H9 (cell line): ENCODE results near the gene ATF7. TPM values are rescaled to one million over a fixed set of nuclear protein-coding genes. Genes with fewer than 3 reads are reported as not detected.

ENCODE experiments used
- DNase-seq: peaks from one replicate; pipeline ENCODE4 v3.0.0-alpha.2; 2017
- H2AFZ ChIP-seq: one replicate; pipeline ENCODE4 v1.6.1; 2013; ENCODE audit warnings: mild to moderate bottlenecking, low read length, control low read depth, moderate library complexity
- H2AK5ac ChIP-seq: 2 replicates; pipeline ENCODE4 v1.6.1; 2013; ENCODE audit warnings: low read length, control low read depth, mixed read lengths; ENCODE audit not compliant: insufficient read length
- H2BK120ac ChIP-seq: one replicate; pipeline ENCODE4 v1.6.1; 2013; ENCODE audit warnings: low read depth, mild to moderate bottlenecking, low read length, control low read depth, inconsistent platforms; ENCODE audit not compliant: poor library complexity, severe bottlenecking
- H2BK12ac ChIP-seq: 2 replicates; pipeline ENCODE4 v1.6.1; 2013; ENCODE audit warnings: low read length, control low read depth, mixed read lengths, low read depth; ENCODE audit not compliant: insufficient read length
- H2BK15ac ChIP-seq: 2 replicates; pipeline ENCODE4 v1.6.1; 2013; ENCODE audit warnings: low read depth, low read length, control low read depth
- H2BK20ac ChIP-seq: one replicate; pipeline ENCODE4 v1.6.1; 2013; ENCODE audit warnings: low read depth, mild to moderate bottlenecking, low read length, control low read depth, inconsistent platforms; ENCODE audit not compliant: poor library complexity, severe bottlenecking
- H2BK5ac ChIP-seq: 2 replicates; pipeline ENCODE4 v1.6.1; 2013; ENCODE audit warnings: low read length, control low read depth, mixed read lengths; ENCODE audit not compliant: insufficient read length
- H3K14ac ChIP-seq: 2 replicates; pipeline ENCODE4 v1.6.1; 2013; ENCODE audit warnings: low read length, control low read depth; ENCODE audit not compliant: insufficient read depth
- H3K18ac ChIP-seq: 2 replicates; pipeline ENCODE4 v1.6.1; 2013; ENCODE audit warnings: low read depth, mild to moderate bottlenecking, mixed read lengths, low read length, control low read depth; ENCODE audit not compliant: insufficient read length
- H3K23ac ChIP-seq: 2 replicates; pipeline ENCODE4 v1.6.1; 2013; ENCODE audit warnings: low read length, control low read depth, mixed read lengths, low read depth; ENCODE audit not compliant: insufficient read length
- H3K23me2 ChIP-seq: 2 replicates; pipeline ENCODE4 v1.6.1; 2013; ENCODE audit warnings: low read depth, mild to moderate bottlenecking, mixed read lengths, low read length, control low read depth; ENCODE audit not compliant: insufficient read length, poor library complexity, severe bottlenecking
- H3K27ac ChIP-seq: 2 replicates; pipeline ENCODE4 v1.5.1; 2013; ENCODE audit warnings: low read length, control low read depth, mixed read lengths, low read depth; ENCODE audit not compliant: insufficient read length
- H3K27me3 ChIP-seq: 2 replicates; pipeline ENCODE4 v1.6.1; 2013; ENCODE audit warnings: low read length, control low read depth, inconsistent platforms; ENCODE audit not compliant: insufficient read depth
- H3K4ac ChIP-seq: 2 replicates; pipeline ENCODE4 v1.6.1; 2013; ENCODE audit warnings: low read depth, mild to moderate bottlenecking, control low read depth, inconsistent platforms, low read length, moderate library complexity
- H3K4me1 ChIP-seq: 2 replicates; pipeline ENCODE4 v1.6.1; 2013; ENCODE audit warnings: low read length, control low read depth, inconsistent platforms; ENCODE audit not compliant: insufficient read depth
- H3K4me2 ChIP-seq: 2 replicates; pipeline ENCODE4 v1.6.1; 2013; ENCODE audit warnings: low read length, control low read depth, mixed read lengths; ENCODE audit not compliant: insufficient read length, insufficient read depth
- H3K56ac ChIP-seq: 2 replicates; pipeline ENCODE4 v1.6.1; 2013; ENCODE audit warnings: low read depth, mild to moderate bottlenecking, mixed read lengths, low read length, control low read depth; ENCODE audit not compliant: insufficient read length
- H3K79me1 ChIP-seq: 2 replicates; pipeline ENCODE4 v1.6.1; 2013; ENCODE audit warnings: low read depth, mild to moderate bottlenecking, moderate library complexity, low read length, control low read depth, inconsistent platforms; ENCODE audit not compliant: insufficient read depth, poor library complexity, severe bottlenecking
- H3K79me2 ChIP-seq: 2 replicates; pipeline ENCODE4 v1.6.1; 2013; ENCODE audit warnings: low read length, control low read depth, inconsistent platforms; ENCODE audit not compliant: insufficient read depth
- H3K9ac ChIP-seq: 2 replicates; pipeline ENCODE4 v1.6.1; 2013; ENCODE audit warnings: low read length, control low read depth, mixed read lengths; ENCODE audit not compliant: insufficient read length; ENCODE audit errors: extremely low read depth
- H3K9me3 ChIP-seq: one replicate; pipeline ENCODE4 v1.6.1; 2013; ENCODE audit warnings: low read depth, low read length, inconsistent platforms; ENCODE audit not compliant: control insufficient read depth
- H3T11ph ChIP-seq: one replicate; pipeline ENCODE4 v1.6.1; 2013; ENCODE audit warnings: mild to moderate bottlenecking, low read length, control low read depth, inconsistent platforms
- H4K20me1 ChIP-seq: one replicate; pipeline ENCODE4 v1.6.1; 2013; ENCODE audit not compliant: control insufficient read depth, insufficient read length, insufficient read depth
- H4K5ac ChIP-seq: 2 replicates; pipeline ENCODE4 v1.6.1; 2013; ENCODE audit warnings: low read depth, mild to moderate bottlenecking, mixed read lengths, low read length, control low read depth; ENCODE audit not compliant: insufficient read length
- H4K8ac ChIP-seq: replicated peaks from 2 replicates; pipeline ENCODE4 v1.6.1; 2013; ENCODE audit warnings: low read length, control low read depth, mixed read lengths, low read depth; ENCODE audit not compliant: insufficient read length
- H4K91ac ChIP-seq: 2 replicates; pipeline ENCODE4 v1.6.1; 2013; ENCODE audit warnings: low read depth, mild to moderate bottlenecking, moderate library complexity, mixed read lengths, low read length, control low read depth; ENCODE audit not compliant: insufficient read length
- H3K27ac Mint-ChIP-seq, 3 experiments: 2 replicates in 2 of 3; 3 replicates in 1 of 3; pipeline ENCODE4 v1.8.0; 2020 to 2021; ENCODE audit warnings: mixed read lengths in 3 of 3, mild to moderate bottlenecking in 1 of 3, moderate library complexity in 1 of 3
- H3K27me3 Mint-ChIP-seq: 2 replicates; pipeline ENCODE4 v1.8.0; 2021; ENCODE audit warnings: low read depth, mild to moderate bottlenecking, moderate library complexity, mixed read lengths
- H3K36me3 Mint-ChIP-seq, 3 experiments: 2 replicates in 2 of 3; 3 replicates in 1 of 3; pipeline ENCODE4 v1.8.0; 2020 to 2021; ENCODE audit warnings: low read depth in 3 of 3, mixed read lengths in 3 of 3; ENCODE audit not compliant: insufficient read depth in 1 of 3
- H3K4me1 Mint-ChIP-seq, 2 experiments: 2 replicates each; pipeline ENCODE4 v1.8.0; 2020; ENCODE audit warnings: mixed read lengths in 2 of 2
- H3K4me3 Mint-ChIP-seq, 2 experiments: 2 replicates in 1 of 2; 3 replicates in 1 of 2; pipeline ENCODE4 v1.8.0; 2020 to 2021; ENCODE audit warnings: mild to moderate bottlenecking in 2 of 2, mixed read lengths in 2 of 2, moderate library complexity in 1 of 2
- H3K9me3 Mint-ChIP-seq, 2 experiments: 2 replicates in 1 of 2; 3 replicates in 1 of 2; pipeline ENCODE4 v1.8.0; 2020; ENCODE audit warnings: mild to moderate bottlenecking in 2 of 2, mixed read lengths in 2 of 2, moderate library complexity in 1 of 2
- WGBS: extraction: QIAGEN DNeasy Blood & Tissue Kit; methylation state at CpG from one replicate; pipeline ENCODE4 v1.1.7; 2013; ENCODE audit warnings: missing lambda C conversion rate, low lambda C conversion rate, mixed read lengths; ENCODE audit not compliant: insufficient read length; ENCODE audit errors: extremely low coverage; 5-methylcytosine and 5-hydroxymethylcytosine counted together
- total RNA-seq: library from RNA; stranded (reverse); gene quantifications from 2 replicates; pipeline ENCODE4 v1.2.1, GENCODE V29; 2021
- TF ChIP-seq, protein P1 (sequence below): fragments of 200-600 bp; sonication (generic); conservative IDR thresholded peaks from 3 replicates; pipeline ENCODE4 v1.8.0; 2021; ENCODE audit warnings: antibody characterized with exemption, mild to moderate bottlenecking

The ATF7 gene
- total RNA-seq, 1 experiment from 2014 or later = 17.7 TPM

DNA sequence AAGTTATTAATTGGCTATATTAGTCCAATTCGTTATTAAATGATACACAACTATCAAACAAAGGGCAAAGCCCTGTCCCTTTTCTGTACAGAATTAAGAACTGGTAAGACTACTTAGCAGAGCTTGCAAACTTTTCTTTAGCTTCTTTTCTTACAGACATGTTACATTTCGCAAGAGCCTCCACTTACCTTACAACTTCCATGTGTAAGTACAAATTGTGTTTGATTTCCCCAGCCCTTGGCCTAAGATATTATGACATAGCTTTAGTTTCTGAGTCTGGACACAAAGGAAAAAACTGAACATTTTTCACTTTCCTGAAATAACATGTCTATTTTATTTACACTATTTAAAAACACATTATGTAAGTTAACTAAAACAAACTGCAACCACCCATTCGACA is 1.7 kb downstream of the ATF7 start:
- H3K23ac ChIP-seq = no peak overlapping the region
- peaks cover 3% of the 10 kb centered on the region; the same call in 1 of the 2 replicates for H3K79me2 ChIP-seq
- H3K14ac ChIP-seq = no peak overlapping the region
- no peak overlapping the region for H3K9ac ChIP-seq
- no peaks in the 10 kb centered on the region for H4K20me1 ChIP-seq
- H2BK120ac ChIP-seq = no peak overlapping the region
- no peak overlapping the region for H2AFZ ChIP-seq
- H4K8ac ChIP-seq = no peak overlapping the region
- no peak overlapping the region for H3K4ac ChIP-seq
- no peak for DNase-seq
- H2BK12ac ChIP-seq = no peak overlapping the region
- H2BK5ac ChIP-seq = no peak overlapping the region
- peaks cover 10% of the 10 kb centered on the region for H3K23me2 ChIP-seq
- H2AK5ac ChIP-seq = no peak overlapping the region
- H2BK20ac ChIP-seq = no peak overlapping the region
- Mint-ChIP-seq H3K36me3 (no peaks in the 10 kb centered on the region; a peak in 1 of 7 replicates), H3K4me1 (peaks cover 29 to 30% of the 10 kb centered on the region in 2 experiments), H3K4me3 (peak overlapping the region; percentile 85 to 92; a peak in 3 of 5 replicates), H3K9me3 (no peaks in the 10 kb centered on the region; a peak in 1 of 5 replicates), H3K27ac (no peak overlapping the region), H3K27me3 (no peaks in the 10 kb centered on the region)
- no peaks in the 10 kb centered on the region for H3K27me3 ChIP-seq
- H3K79me1 ChIP-seq = no peaks in the 10 kb centered on the region
- no peak overlapping the region for H3T11ph ChIP-seq
- no peak overlapping the region for H3K27ac ChIP-seq
- no peak overlapping the region for H2BK15ac ChIP-seq
- H3K9me3 ChIP-seq = no peaks in the 10 kb centered on the region
- H3K18ac ChIP-seq = no peak overlapping the region
- peaks cover 8% of the 10 kb centered on the region for H3K4me1 ChIP-seq
- WGBS = no CpG with 5 or more reads among the region's 3 CpGs
- no peak overlapping the region for H4K91ac ChIP-seq
- H4K5ac ChIP-seq = no peak overlapping the region
- TF ChIP-seq, protein P1, sequence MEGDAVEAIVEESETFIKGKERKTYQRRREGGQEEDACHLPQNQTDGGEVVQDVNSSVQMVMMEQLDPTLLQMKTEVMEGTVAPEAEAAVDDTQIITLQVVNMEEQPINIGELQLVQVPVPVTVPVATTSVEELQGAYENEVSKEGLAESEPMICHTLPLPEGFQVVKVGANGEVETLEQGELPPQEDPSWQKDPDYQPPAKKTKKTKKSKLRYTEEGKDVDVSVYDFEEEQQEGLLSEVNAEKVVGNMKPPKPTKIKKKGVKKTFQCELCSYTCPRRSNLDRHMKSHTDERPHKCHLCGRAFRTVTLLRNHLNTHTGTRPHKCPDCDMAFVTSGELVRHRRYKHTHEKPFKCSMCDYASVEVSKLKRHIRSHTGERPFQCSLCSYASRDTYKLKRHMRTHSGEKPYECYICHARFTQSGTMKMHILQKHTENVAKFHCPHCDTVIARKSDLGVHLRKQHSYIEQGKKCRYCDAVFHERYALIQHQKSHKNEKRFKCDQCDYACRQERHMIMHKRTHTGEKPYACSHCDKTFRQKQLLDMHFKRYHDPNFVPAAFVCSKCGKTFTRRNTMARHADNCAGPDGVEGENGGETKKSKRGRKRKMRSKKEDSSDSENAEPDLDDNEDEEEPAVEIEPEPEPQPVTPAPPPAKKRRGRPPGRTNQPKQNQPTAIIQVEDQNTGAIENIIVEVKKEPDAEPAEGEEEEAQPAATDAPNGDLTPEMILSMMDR = no peak
- H3K56ac ChIP-seq = no peak overlapping the region
- peak overlapping the region; percentile 71 for H3K4me2 ChIP-seq
